Muscle layer of colon (tissue), 2 donors: Measurements from ENCODE around the gene CDC14A.

Source experiments
- H3K27ac ChIP-seq: one replicate; pipeline ENCODE4 v1.7.0; 2013; ENCODE audit warnings: low read depth, mild to moderate bottlenecking, low read length, moderate library complexity
- H3K27me3 ChIP-seq, 2 donors: one replicate each; pipeline ENCODE4 v1.7.0; 2013; ENCODE audit warnings: low read length in 2 of 2, mild to moderate bottlenecking in 2 of 2; ENCODE audit not compliant: insufficient read depth in 2 of 2, control insufficient read depth in 1 of 2
- H3K36me3 ChIP-seq: one replicate; pipeline ENCODE4 v1.7.0; 2013; ENCODE audit warnings: mild to moderate bottlenecking, low read length; ENCODE audit not compliant: insufficient read depth
- H3K4me1 ChIP-seq: one replicate; pipeline ENCODE4 v1.7.0; 2013; ENCODE audit warnings: mild to moderate bottlenecking, low read length; ENCODE audit not compliant: insufficient read depth
- H3K4me3 ChIP-seq, 2 donors: one replicate each; pipeline ENCODE4 v1.7.0; 2013; ENCODE audit warnings: low read length in 2 of 2, low read depth in 1 of 2, mild to moderate bottlenecking in 1 of 2, moderate library complexity in 1 of 2
- H3K9ac ChIP-seq: one replicate; pipeline ENCODE4 v1.7.0; 2013; ENCODE audit warnings: low read length
- H3K9me3 ChIP-seq: one replicate; pipeline ENCODE4 v1.7.0; 2013; ENCODE audit warnings: mild to moderate bottlenecking, low read length
- donor health status: abdominal sarcoma.
- donor health status: Adenocarcinoma of cecum.

CDC14A gene

GRCh38 chr1:100506217-100506616 lies 153.9 kb downstream of the CDC14A start:
- no peak overlapping the region for H3K4me3 ChIP-seq
- peaks cover 1% of the 10 kb centered on the region for H3K36me3 ChIP-seq
- no peak overlapping the region for H3K9ac ChIP-seq
- H3K4me1 ChIP-seq = no peaks in the 10 kb centered on the region
- H3K9me3 ChIP-seq = no peaks in the 10 kb centered on the region
- no peaks in the 10 kb centered on the region for H3K27me3 ChIP-seq
- H3K27ac ChIP-seq = no peak overlapping the region

GRCh38 chr1:100510451-100510850 lies 158.1 kb downstream of the CDC14A start:
- H3K27ac ChIP-seq = no peak overlapping the region
- H3K4me1 ChIP-seq = no peaks in the 10 kb centered on the region
- no peaks in the 10 kb centered on the region for H3K9me3 ChIP-seq
- H3K4me3 ChIP-seq = no peak overlapping the region
- no peaks in the 10 kb centered on the region for H3K27me3 ChIP-seq
- no peak overlapping the region for H3K9ac ChIP-seq
- peaks cover 9% of the 10 kb centered on the region for H3K36me3 ChIP-seq

- H3K27me3 ChIP-seq = no peaks in the 10 kb centered on the region
- H3K9ac ChIP-seq = no peak overlapping the region
- H3K36me3 ChIP-seq = peaks cover 9% of the 10 kb centered on the region
Observed at GRCh38 chr1:100511058-100511457, 158.8 kb downstream of the CDC14A start.

GRCh38 chr1:100511773-100512172 lies 159.5 kb downstream of the CDC14A start:
- peaks cover 9% of the 10 kb centered on the region for H3K36me3 ChIP-seq
- no peaks in the 10 kb centered on the region for H3K4me1 ChIP-seq
- no peaks in the 10 kb centered on the region for H3K9me3 ChIP-seq
- H3K4me3 ChIP-seq = no peak overlapping the region
- H3K9ac ChIP-seq = no peak overlapping the region
- H3K27ac ChIP-seq = no peak overlapping the region
- no peaks in the 10 kb centered on the region for H3K27me3 ChIP-seq

More at GRCh38 chr1:100511058-100511457, 158.8 kb downstream of the CDC14A start:
- Histone ChIP-seq H3K4me3 (no peak overlapping the region), H3K4me1 (no peaks in the 10 kb centered on the region), H3K9me3 (no peaks in the 10 kb centered on the region), H3K27ac (no peak overlapping the region)

DNA sequence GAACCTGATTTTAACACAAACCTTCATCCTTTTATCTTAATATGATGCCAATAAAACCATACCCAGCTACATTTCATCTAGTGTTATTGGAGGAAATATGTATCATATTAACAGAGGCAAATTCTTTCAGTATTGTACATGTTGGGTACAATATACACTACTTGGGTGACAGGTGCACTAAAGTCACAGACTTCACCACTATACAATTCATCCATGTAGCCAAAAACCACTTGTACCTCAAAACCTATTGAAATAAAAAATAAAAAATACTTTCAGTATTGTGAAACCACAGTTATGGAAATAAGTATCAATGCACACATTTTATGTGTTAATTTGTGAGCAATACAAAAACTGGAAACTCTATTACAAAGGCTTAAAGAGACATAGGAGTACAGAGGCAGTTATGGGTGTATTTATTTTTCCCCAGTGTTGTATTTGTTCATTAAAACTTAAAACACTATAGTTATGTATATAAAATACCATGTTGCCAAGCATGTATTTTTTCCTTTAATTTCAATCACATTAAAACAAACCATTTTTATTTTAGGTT lies 160.6 kb downstream of the CDC14A start:
- Histone ChIP-seq H3K27ac (no peak overlapping the region), H3K36me3 (peaks cover 9% of the 10 kb centered on the region), H3K4me3 (no peak overlapping the region), H3K27me3 (no peaks in the 10 kb centered on the region), H3K9me3 (no peaks in the 10 kb centered on the region), H3K9ac (no peak overlapping the region), H3K4me1 (no peaks in the 10 kb centered on the region)

DNA sequence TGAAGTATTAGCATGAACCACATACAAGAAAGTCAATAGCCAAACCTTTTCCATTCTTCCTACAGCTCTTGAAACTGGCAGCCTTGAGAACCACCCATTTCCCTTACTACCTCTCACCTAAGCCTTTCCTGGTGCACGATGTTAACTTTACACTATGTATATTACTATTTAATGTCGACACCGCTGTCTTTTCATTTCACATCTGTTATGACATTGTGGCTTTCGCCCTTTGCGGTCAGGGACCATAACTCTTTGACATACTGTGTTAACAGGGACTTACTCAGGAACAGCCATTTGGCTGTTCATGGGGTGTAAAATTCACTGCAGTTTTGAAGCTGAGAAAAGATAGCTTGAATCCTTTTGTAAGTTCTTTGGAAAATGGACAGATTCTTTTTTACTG lies 164.6 kb downstream of the CDC14A start:
- H3K27ac ChIP-seq = no peak overlapping the region
- no peaks in the 10 kb centered on the region for H3K9me3 ChIP-seq
- no peak overlapping the region for H3K4me3 ChIP-seq
- no peaks in the 10 kb centered on the region for H3K4me1 ChIP-seq
- no peak overlapping the region for H3K9ac ChIP-seq
- peaks cover 1% of the 10 kb centered on the region for H3K36me3 ChIP-seq
- no peaks in the 10 kb centered on the region for H3K27me3 ChIP-seq

DNA sequence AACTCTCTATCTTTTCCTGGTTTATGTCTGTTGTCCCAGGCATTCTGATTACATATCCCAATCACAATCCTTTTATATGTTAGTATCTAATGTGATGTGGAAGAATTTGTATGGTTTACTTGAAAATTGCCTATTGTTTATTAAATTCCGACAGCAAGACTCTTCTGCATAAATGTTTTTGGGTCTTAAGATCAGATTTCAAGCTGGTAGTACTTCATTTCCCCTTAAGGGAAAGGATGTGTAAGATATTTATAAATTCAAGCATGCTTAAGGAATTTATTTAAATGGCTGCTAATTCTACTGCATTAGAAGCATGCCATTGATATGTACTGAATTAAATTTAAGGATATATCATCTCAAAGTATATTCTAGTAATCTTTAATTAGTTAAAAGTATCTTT lies 165.2 kb downstream of the CDC14A start:
- H3K4me1 ChIP-seq = no peaks in the 10 kb centered on the region
- no peak overlapping the region for H3K9ac ChIP-seq
- no peak overlapping the region for H3K4me3 ChIP-seq
- H3K9me3 ChIP-seq = no peaks in the 10 kb centered on the region
- no peaks in the 10 kb centered on the region for H3K36me3 ChIP-seq
- H3K27ac ChIP-seq = no peak overlapping the region
- no peaks in the 10 kb centered on the region for H3K27me3 ChIP-seq

DNA sequence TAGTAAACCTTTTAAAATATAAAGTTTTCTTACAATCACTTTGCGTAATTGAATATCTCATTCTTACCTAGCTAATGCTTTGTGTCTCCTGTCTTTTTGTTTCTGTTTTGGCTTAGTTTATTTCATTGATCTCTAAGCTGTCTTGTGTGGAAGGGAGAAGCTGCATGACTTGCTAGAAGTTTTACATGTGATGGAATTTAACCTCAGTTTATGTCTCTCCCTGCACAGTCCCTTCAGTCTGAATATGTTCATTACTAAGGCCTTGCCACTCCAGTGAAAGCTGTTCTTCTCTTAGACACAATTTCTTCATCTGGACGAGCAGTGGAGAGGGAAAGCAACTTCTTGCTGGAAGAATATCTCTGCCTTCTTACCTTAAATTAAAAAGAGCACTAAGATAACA lies 165.7 kb downstream of the CDC14A start:
- no peaks in the 10 kb centered on the region for H3K36me3 ChIP-seq

GRCh38 chr1:100523038-100523652 lies 170.8 kb downstream of the CDC14A start:
- H3K36me3 ChIP-seq = no peaks in the 10 kb centered on the region
- no peaks in the 10 kb centered on the region for H3K9me3 ChIP-seq
- no peaks in the 10 kb centered on the region for H3K27me3 ChIP-seq
- no peaks in the 10 kb centered on the region for H3K4me1 ChIP-seq
- H3K27ac ChIP-seq = no peak overlapping the region
- H3K4me3 ChIP-seq = no peak overlapping the region
- no peak overlapping the region for H3K9ac ChIP-seq

More for the DNA sequence above, 165.7 kb downstream of the CDC14A start:
- Histone ChIP-seq H3K9ac (no peak overlapping the region), H3K27me3 (no peaks in the 10 kb centered on the region), H3K4me1 (no peaks in the 10 kb centered on the region), H3K4me3 (no peak overlapping the region), H3K9me3 (no peaks in the 10 kb centered on the region), H3K27ac (no peak overlapping the region)

DNA sequence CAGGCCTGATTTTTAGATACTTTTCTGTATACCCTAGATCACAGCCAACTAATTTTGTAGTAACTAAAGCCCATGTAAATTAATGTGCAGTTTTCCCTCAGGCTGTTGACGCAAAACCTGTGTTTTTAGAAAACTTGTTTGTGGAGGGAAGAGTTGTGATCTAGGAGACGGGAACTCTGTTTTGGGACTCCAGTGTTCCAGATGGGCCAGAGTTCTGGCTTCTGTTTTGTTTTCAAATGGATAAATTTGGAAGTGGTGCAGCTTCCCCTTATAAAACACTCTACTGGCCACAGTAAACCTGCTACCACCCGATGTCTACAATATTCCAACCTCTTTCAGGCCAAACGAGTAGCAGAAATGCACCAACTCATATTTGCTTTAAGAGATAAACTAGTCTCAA lies 172.0 kb downstream of the CDC14A start:
- no peaks in the 10 kb centered on the region for H3K36me3 ChIP-seq
- no peaks in the 10 kb centered on the region for H3K9me3 ChIP-seq
- H3K27ac ChIP-seq = no peak overlapping the region
- no peak overlapping the region for H3K4me3 ChIP-seq
- H3K27me3 ChIP-seq = no peaks in the 10 kb centered on the region
- H3K4me1 ChIP-seq = peaks cover 4% of the 10 kb centered on the region
- H3K9ac ChIP-seq = no peak overlapping the region

- Histone ChIP-seq H3K4me1 (peaks cover 6% of the 10 kb centered on the region), H3K4me3 (no peak overlapping the region), H3K9ac (no peak overlapping the region), H3K36me3 (no peaks in the 10 kb centered on the region), H3K9me3 (no peaks in the 10 kb centered on the region), H3K27me3 (no peaks in the 10 kb centered on the region), H3K27ac (no peak overlapping the region)
Observed at GRCh38 chr1:100526894-100527293, 174.6 kb downstream of the CDC14A start.

DNA sequence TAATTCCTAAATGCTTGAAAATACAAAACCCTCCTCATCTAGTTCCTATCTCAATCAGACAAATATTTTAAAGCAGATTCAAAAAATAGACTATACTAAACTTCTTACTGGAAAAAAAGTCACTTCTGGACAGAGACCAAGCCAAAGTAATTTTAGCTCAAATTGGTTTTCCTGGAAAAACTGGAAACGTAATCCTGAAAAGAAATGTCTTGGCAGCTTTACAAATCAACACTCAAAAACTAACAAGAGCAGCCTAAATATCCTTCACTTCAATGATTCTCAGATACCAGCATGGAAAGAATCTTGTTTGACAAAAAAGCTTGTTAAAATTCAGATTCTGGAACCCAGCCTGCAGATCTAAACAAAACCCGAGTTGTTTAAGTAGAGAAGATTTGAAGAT lies 176.6 kb downstream of the CDC14A start:
- no peaks in the 10 kb centered on the region for H3K9me3 ChIP-seq
- H3K27me3 ChIP-seq = no peaks in the 10 kb centered on the region
- no peak overlapping the region for H3K9ac ChIP-seq
- no peaks in the 10 kb centered on the region for H3K36me3 ChIP-seq
- H3K4me1 ChIP-seq = peaks cover 6% of the 10 kb centered on the region
- H3K27ac ChIP-seq = no peak overlapping the region
- no peak overlapping the region for H3K4me3 ChIP-seq
